Muscle layer of colon (tissue), 2 donors: ENCODE measurements around the gene USP28.

Experiments used
- H3K27ac ChIP-seq: one replicate; pipeline ENCODE4 v1.7.0; 2013; ENCODE audit warnings: low read depth, mild to moderate bottlenecking, low read length, moderate library complexity
- H3K27me3 ChIP-seq, 2 donors: one replicate each; pipeline ENCODE4 v1.7.0; 2013; ENCODE audit warnings: low read length in 2 of 2, mild to moderate bottlenecking in 2 of 2; ENCODE audit not compliant: insufficient read depth in 2 of 2, control insufficient read depth in 1 of 2
- H3K36me3 ChIP-seq: one replicate; pipeline ENCODE4 v1.7.0; 2013; ENCODE audit warnings: mild to moderate bottlenecking, low read length; ENCODE audit not compliant: insufficient read depth
- H3K4me1 ChIP-seq: one replicate; pipeline ENCODE4 v1.7.0; 2013; ENCODE audit warnings: mild to moderate bottlenecking, low read length; ENCODE audit not compliant: insufficient read depth
- H3K4me3 ChIP-seq, 2 donors: one replicate each; pipeline ENCODE4 v1.7.0; 2013; ENCODE audit warnings: low read length in 2 of 2, low read depth in 1 of 2, mild to moderate bottlenecking in 1 of 2, moderate library complexity in 1 of 2
- H3K9ac ChIP-seq: one replicate; pipeline ENCODE4 v1.7.0; 2013; ENCODE audit warnings: low read length
- H3K9me3 ChIP-seq: one replicate; pipeline ENCODE4 v1.7.0; 2013; ENCODE audit warnings: mild to moderate bottlenecking, low read length
- donor health status: abdominal sarcoma.
- donor health status: Adenocarcinoma of cecum.

USP28 gene

DNA sequence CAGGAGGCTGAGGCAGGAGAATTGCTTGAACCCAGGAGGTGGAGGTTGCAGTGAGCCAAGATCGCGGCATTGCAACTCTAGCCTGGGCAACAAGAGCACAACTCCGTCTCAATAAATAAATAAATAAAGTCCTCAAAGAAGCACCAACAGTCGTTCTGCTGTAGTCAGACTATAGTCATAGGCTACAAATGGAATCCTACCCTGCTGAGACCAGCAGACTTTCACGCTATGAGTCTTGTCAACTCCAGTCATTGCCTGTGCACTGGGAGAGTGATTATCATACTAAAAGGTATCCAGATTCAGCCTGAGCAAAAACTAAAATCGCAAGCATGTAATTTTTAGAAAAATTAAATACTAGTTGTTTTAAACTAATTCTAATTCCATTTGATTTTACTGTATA, 19.6 kb downstream of the USP28 start:
- Histone ChIP-seq H3K9me3 (no peaks in the 10 kb centered on the region), H3K9ac (no peak overlapping the region), H3K27ac (no peak overlapping the region), H3K36me3 (peaks cover 7% of the 10 kb centered on the region), H3K4me1 (no peaks in the 10 kb centered on the region), H3K27me3 (no peaks in the 10 kb centered on the region), H3K4me3 (no peak overlapping the region)

DNA sequence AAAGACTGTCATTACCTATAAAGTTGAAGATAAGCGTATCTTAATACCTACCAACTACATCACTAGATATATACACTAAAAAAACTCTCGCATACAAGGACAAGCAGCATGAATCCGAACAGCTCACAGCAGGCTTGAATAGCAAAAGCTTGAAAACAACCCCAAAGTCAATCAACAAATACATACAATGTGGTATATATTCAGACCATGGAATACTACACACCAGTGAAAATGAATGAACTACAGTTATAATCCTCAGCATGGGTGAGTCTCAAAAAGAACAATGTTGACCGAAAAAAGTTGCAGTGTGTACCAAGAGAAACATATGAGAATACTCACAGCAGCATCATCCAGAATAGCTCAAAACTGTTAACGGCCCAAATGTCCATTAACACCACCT, 25.2 kb downstream of the USP28 start:
- Histone ChIP-seq H3K4me1 (no peaks in the 10 kb centered on the region), H3K36me3 (peaks cover 17% of the 10 kb centered on the region), H3K27ac (no peak overlapping the region), H3K9me3 (no peaks in the 10 kb centered on the region), H3K4me3 (no peak overlapping the region), H3K9ac (no peak overlapping the region), H3K27me3 (no peaks in the 10 kb centered on the region)

DNA sequence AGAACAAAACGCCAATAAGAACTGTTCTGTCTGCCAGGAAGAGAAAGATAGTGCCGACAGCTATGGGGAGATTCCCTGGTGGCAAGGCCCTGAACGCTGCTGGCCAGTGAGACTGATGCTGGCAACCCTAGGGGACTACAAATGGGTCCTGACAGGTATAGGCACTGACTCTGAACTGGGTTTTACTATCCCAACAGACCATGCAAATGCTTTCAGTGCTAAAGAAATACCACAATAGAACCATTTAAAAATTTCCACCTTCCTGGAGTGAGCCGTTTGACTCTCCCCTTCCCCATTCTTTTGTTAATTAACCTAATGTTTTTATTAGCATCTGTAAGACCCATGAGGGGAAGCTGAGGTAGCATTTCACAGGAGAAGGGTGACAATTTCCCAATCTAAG, 25.7 kb downstream of the USP28 start:
- H3K4me1 ChIP-seq = no peaks in the 10 kb centered on the region
- H3K9me3 ChIP-seq = no peaks in the 10 kb centered on the region
- no peak overlapping the region for H3K27ac ChIP-seq
- H3K36me3 ChIP-seq = peaks cover 17% of the 10 kb centered on the region
- H3K27me3 ChIP-seq = no peaks in the 10 kb centered on the region
- no peak overlapping the region for H3K4me3 ChIP-seq
- H3K9ac ChIP-seq = no peak overlapping the region

DNA sequence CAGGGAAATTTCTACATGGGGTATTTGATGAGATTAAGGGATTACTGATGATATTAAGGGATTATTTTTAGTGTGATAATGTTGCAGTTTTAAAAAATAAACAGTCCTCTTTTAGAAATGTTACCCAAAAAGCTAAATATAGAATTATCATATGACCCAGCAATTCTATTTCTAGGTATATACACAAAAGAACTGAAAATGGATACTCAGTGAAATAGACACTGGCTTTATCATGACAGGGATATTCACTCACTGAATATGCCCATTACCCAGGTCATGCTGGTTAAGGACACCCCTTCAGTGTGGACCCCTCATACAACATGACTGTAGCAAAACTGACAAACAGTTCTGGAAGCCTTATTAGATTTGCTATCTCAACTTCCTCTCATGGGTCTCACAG, 27.8 kb downstream of the USP28 start:
- Histone ChIP-seq H3K4me1 (no peaks in the 10 kb centered on the region), H3K9me3 (no peaks in the 10 kb centered on the region), H3K9ac (no peak overlapping the region), H3K36me3 (peaks cover 17% of the 10 kb centered on the region), H3K27ac (no peak overlapping the region), H3K4me3 (no peak overlapping the region), H3K27me3 (no peaks in the 10 kb centered on the region)

DNA sequence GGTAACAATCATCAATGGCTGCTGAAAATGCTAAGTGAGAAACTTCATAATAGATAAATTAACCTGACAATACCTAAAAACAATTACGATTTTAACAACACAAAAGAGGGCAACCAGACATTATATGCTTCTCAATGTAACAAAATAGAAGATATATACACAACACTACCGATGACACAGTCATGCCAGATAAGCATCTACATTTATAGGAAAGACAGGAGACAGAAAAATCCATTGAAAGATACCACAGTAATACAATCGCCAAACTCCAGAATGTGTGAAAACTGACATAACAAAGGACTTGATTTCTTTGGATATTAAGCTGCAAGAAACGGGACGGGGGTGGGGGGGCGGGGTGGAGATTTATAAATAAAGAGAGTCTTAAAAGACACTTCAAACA, 28.3 kb downstream of the USP28 start:
- peaks cover 17% of the 10 kb centered on the region for H3K36me3 ChIP-seq
- no peaks in the 10 kb centered on the region for H3K4me1 ChIP-seq
- no peaks in the 10 kb centered on the region for H3K27me3 ChIP-seq
- H3K27ac ChIP-seq = no peak overlapping the region
- H3K9me3 ChIP-seq = no peaks in the 10 kb centered on the region
- no peak overlapping the region for H3K9ac ChIP-seq
- H3K4me3 ChIP-seq = no peak overlapping the region

DNA sequence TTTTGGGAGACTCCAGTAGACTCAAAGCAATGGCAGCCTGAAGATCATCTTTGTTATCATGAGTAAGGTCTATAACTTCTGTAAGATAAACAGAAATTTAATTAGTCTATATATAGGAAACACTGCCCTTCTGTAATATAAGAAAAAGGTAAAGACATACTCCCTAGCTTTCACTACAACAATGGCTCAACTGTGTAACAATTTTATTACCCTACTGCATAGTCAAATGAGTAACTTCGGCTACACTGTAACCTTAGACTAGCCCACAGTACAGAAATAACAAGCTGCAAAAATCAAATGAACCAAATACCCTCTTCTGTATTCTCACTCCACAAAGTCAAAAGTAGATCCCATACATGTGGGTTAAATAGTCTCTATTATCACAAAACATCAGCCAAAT, 33.7 kb downstream of the USP28 start:
- H3K27ac ChIP-seq = no peak overlapping the region
- no peaks in the 10 kb centered on the region for H3K9me3 ChIP-seq
- H3K36me3 ChIP-seq = peaks cover 12% of the 10 kb centered on the region

DNA sequence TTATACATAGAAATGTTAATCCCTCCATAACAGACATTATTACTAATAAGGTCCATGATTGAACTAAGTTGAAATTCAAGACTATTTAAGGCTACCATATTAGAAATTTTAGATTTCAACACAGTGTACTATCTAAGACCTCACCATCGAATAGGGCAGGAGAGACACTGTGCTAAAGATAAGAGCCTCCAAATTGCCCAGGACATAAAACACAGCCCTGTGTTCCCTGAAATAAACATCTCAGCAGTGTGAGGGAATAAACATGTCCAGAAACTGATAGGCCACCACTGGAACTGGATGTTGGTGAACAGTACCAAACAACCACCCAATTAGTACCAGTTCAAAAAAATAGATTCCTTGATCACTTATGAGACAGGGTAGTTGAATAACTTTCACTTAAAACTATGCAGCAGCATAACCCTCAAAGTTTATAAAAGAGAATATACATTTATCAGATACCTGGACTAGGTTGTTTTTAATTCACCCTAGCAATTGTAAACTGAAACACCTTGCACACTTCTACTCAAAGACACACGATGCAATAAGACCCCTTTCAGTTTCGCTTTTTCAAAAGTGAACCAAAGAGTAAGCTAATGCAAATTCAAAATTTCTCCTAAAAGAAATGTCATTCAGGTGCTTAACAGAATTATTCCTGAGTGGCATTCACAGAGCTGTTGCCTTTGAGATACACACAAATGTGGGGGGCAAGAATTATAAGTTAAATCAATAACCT, 34.3 kb downstream of the USP28 start:
- Histone ChIP-seq H3K36me3 (peaks cover 12% of the 10 kb centered on the region), H3K27ac (no peak overlapping the region), H3K4me1 (no peaks in the 10 kb centered on the region), H3K9ac (no peak overlapping the region), H3K4me3 (no peak overlapping the region), H3K27me3 (no peaks in the 10 kb centered on the region), H3K9me3 (no peaks in the 10 kb centered on the region)

More for the DNA sequence above, 33.7 kb downstream of the USP28 start:
- Histone ChIP-seq H3K4me1 (no peaks in the 10 kb centered on the region), H3K27me3 (no peaks in the 10 kb centered on the region), H3K9ac (no peak overlapping the region), H3K4me3 (no peak overlapping the region)

DNA sequence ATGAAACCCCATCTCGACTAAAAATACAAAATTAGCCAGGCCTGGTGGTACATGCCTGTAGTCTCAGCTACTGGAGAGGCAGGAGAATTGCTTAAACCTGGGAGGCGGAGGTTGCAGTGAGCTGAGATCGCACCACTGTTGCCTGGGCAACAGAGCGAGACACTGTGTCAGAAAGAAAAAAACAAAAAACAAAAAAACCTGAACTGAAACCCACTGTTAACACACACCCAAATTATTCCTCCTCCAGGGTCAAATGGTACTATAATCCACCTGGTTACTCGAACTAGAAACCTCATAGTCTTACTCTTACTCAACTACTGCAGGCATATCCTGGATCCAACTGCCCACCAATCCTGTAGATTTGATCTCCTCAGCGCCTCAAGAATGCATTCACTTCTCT, 35.5 kb downstream of the USP28 start:
- H3K27ac ChIP-seq = no peak overlapping the region
- H3K9me3 ChIP-seq = no peaks in the 10 kb centered on the region
- H3K4me3 ChIP-seq = no peak overlapping the region
- H3K4me1 ChIP-seq = no peaks in the 10 kb centered on the region
- no peaks in the 10 kb centered on the region for H3K27me3 ChIP-seq
- H3K9ac ChIP-seq = no peak overlapping the region
- H3K36me3 ChIP-seq = peaks cover 12% of the 10 kb centered on the region

DNA sequence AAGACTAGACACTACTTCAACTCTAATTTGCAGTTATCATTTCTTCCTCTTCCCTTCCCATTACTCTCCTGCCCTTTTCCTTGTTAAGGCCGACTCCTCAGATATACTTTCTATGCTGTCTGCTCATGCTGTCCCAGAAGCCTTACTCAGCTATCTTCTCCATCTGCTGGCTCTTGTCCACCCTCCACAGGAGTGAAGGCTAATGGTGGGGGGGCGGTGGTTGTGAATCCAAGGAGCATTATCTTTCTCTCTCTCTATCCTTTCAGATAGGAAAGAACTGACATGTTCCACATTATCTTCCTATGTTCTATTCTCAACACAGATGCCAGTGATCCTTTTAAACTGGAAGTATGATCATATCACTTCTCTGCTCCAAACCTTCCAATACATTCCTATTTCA, 37.4 kb downstream of the USP28 start:
- no peaks in the 10 kb centered on the region for H3K9me3 ChIP-seq
- H3K9ac ChIP-seq = no peak overlapping the region
- H3K27me3 ChIP-seq = no peaks in the 10 kb centered on the region
- no peaks in the 10 kb centered on the region for H3K4me1 ChIP-seq
- no peak overlapping the region for H3K27ac ChIP-seq
- peaks cover 17% of the 10 kb centered on the region for H3K36me3 ChIP-seq
- no peak overlapping the region for H3K4me3 ChIP-seq

DNA sequence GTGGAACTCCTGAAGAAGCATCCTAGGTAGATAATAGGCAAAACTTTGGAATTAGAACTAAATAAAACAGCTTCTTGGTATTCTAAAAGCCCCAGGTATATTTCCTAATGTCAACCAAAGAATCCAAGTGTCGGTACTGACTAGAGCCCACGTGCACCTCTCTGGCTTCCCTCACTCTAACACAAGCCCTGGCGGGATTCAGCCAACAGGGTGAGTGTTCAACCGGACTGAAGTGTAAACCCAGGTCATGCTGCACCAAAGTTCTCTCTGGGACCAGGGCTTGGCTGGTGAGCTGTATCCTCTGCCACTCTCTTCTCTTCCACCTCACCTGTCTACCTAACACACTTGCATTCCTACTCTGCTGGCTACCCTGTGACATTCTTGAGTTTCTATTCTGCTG, 40.1 kb downstream of the USP28 start:
- Histone ChIP-seq H3K36me3 (peaks cover 17% of the 10 kb centered on the region), H3K9me3 (no peaks in the 10 kb centered on the region), H3K4me3 (no peak overlapping the region), H3K27ac (no peak overlapping the region), H3K27me3 (no peaks in the 10 kb centered on the region), H3K4me1 (no peaks in the 10 kb centered on the region), H3K9ac (no peak overlapping the region)

DNA sequence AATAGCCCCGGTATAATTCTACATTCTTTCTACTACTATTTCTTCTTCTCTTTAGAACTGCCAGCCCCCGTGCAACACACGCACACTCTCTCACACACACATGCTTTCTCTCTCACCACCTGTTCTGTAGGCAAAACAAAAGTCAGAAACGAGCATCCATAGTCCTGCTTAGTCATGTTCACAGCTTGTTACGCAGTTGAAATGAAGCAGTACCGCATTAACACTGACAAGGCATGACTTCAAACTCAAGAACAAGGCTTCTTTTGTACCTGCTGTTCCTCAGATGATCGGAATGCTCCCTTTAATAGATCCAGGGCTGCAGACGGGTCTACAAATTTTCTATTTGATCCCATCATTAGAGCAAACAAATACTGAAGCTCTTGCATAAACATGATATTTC, 42.2 kb downstream of the USP28 start:
- H3K9me3 ChIP-seq = no peaks in the 10 kb centered on the region
- H3K4me3 ChIP-seq = no peak overlapping the region
- peaks cover 7% of the 10 kb centered on the region for H3K36me3 ChIP-seq
- no peaks in the 10 kb centered on the region for H3K4me1 ChIP-seq
- H3K9ac ChIP-seq = no peak overlapping the region
- no peaks in the 10 kb centered on the region for H3K27me3 ChIP-seq
- H3K27ac ChIP-seq = no peak overlapping the region

DNA sequence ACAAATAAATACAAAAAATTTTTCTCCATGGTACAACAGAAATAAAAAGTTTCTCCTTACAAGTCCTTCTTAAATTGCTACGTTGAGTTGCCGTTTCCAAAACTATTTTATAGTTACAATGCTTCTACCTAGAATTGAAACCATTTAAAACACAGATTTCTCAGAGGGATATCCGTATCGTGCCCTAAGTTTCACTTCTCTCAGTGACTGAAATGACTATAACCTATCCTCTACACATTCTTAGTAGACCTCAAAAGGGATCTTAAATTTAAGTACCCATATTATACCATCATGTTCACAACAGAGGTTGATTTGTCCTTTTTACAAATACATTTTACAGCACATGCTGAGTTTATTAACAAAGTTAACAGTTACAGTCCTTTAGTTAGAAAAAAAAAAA, 44.1 kb downstream of the USP28 start:
- Histone ChIP-seq H3K27ac (no peak overlapping the region), H3K36me3 (peaks cover 15% of the 10 kb centered on the region), H3K9ac (no peak overlapping the region), H3K27me3 (no peaks in the 10 kb centered on the region), H3K4me3 (no peak overlapping the region), H3K4me1 (no peaks in the 10 kb centered on the region), H3K9me3 (no peaks in the 10 kb centered on the region)
